Fibroblast of villous mesenchyme (primary cell): ENCODE data around the gene PHLDA2. TPM values are rescaled to one million over a fixed set of nuclear protein-coding genes. Genes with fewer than 3 reads are reported as not detected.

ENCODE experiments used
- DNase-seq: peaks from one replicate; pipeline ENCODE4 v3.0.0-alpha.2; 2010; ENCODE audit warnings: low read depth
- H3K4me3 ChIP-seq: 2 replicates; pipeline ENCODE4 v1.5.1; 2011; ENCODE audit warnings: low read depth, mild to moderate bottlenecking, low read length
- total RNA-seq: library from RNA; depleted of rRNA; stranded (reverse); fragments of >200 nt; gene quantifications from 2 replicates; pipeline ENCODE4 v1.2.3, GENCODE V29; 2012
- TF ChIP-seq, protein P1 (sequence below): IDR thresholded peaks from 2 replicates; pipeline ENCODE4 v1.5.1; 2012; ENCODE audit warnings: low read depth, mild to moderate bottlenecking, low read length; ENCODE audit not compliant: insufficient read depth

PHLDA2 gene
- total RNA-seq, 1 donor, result 7.3 TPM

DNA sequence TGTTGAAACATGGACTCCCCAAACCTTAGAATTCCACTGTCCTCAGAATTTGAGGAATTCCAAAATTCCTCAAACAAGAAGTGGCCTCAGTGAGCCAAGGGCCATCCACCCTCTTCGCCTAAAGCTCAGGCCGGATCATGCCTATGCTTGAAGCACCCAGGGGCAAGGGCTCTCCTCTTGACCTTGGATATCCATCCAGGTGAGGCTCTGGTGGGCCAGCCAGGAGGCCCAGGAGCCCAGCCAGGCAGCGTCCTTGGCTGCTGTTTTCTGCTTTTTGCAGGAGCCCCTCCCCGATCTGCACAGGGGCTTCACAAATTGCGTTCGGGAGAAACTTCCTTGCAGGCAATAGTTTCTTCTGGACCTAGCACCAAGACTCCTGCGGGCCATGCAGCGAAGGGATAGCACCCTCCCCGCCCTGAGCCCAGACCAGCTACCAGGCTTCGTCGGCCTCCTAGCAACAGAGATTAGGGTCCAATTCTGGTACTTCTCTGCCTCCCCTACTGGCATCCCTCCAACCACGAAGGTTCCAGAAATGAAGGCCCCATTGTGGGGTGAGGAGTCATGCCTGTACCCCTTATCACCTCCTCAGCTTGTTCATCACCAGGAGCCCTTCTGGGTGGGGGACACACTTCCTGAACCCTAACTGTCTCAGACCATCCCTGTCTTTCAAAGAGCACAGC lies 2.0 kb downstream of the PHLDA2 start:
- no peak for DNase-seq
- TF ChIP-seq, protein P1, sequence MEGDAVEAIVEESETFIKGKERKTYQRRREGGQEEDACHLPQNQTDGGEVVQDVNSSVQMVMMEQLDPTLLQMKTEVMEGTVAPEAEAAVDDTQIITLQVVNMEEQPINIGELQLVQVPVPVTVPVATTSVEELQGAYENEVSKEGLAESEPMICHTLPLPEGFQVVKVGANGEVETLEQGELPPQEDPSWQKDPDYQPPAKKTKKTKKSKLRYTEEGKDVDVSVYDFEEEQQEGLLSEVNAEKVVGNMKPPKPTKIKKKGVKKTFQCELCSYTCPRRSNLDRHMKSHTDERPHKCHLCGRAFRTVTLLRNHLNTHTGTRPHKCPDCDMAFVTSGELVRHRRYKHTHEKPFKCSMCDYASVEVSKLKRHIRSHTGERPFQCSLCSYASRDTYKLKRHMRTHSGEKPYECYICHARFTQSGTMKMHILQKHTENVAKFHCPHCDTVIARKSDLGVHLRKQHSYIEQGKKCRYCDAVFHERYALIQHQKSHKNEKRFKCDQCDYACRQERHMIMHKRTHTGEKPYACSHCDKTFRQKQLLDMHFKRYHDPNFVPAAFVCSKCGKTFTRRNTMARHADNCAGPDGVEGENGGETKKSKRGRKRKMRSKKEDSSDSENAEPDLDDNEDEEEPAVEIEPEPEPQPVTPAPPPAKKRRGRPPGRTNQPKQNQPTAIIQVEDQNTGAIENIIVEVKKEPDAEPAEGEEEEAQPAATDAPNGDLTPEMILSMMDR, result no peak
- peak overlapping the region; percentile 79 for H3K4me3 ChIP-seq

DNA sequence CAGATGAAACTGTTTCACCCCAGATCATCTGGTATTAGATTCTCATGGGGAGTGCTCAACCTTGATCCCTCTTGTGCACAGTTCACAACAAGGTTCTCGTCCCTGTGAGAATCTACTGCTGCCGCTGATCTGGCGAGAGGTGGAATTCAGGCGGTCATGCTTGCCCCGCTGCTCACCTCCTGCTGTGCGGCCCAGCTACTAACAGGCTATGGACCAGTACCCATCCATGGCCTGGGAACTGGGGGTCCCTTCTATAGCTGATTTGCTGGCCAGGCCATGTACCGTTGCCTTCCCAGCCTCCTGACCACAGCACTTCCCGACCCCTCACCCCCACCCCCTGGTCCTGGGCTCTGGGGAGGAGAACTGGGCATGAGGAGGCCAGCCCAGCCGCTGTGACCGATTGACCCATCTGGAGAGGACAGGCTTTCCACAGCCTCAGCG lies 2.6 kb downstream of the PHLDA2 start:
- DNase-seq, result no peak
- H3K4me3 ChIP-seq, result no peak overlapping the region
- TF ChIP-seq, protein P1, result no peak

DNA sequence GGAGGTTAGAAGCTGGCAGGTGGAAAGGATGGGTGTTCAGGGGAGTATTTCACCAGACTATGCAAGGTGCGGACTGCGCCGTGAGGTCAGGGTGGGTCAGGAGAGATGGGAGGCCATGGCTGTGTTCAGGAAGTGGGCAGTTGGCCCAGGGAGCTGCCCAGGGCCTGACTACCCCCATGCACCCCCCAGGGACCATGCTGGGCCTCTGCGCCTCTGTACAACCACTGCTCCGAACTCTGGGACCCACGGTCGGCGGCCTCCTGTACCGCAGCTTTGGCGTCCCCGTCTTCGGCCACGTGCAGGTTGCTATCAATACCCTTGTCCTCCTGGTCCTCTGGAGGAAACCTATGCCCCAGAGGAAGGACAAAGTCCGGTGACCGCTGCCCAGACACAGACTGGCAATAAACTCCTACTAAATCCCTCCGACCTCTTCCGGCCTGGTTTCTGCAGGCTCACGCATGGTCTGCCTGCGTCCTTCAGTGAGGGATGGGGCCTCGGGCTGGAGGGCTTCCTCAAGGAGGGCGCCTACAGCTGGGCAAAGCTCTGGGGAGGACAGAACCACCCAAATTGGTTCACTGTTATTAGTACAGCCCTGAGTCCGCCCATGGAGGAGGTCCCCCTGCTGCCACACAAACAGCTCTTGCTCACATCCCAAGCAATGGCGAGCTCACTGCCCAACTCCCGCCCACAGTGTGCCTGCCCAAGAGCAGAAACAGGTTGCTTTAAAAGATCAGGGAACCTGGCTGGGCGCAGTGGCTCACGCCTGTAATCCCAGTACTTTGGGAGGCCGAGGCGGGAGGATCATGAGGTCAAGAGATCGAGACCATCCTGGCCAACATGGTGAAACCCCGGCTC lies 4.2 kb downstream of the PHLDA2 start:
- DNase-seq, result no peak

DNA sequence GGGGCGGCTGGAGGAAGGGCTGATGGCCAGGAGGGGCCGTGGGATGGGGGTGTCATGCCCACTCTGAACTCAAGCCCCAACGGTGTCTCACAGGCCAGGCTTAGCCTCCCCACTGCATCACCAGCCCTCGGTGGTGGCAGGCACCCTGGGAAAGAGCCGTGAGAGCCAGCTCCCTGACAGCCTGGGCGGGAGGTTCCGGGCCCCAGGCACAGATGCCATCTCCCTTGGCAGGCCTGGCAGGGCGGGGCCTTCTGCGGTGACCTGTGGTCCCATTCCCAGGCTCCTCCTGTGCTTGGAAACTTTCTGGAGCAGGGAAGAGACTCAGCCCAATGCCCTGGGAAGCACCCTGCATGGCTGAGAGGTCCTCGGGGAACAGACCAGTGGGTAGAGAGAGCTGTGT lies 4.8 kb downstream of the PHLDA2 start:
- TF ChIP-seq, protein P1, result no peak

More for the DNA sequence above, 4.2 kb downstream of the PHLDA2 start:
- H3K4me3 ChIP-seq, result no peak overlapping the region
- TF ChIP-seq, protein P1, result no peak

DNA sequence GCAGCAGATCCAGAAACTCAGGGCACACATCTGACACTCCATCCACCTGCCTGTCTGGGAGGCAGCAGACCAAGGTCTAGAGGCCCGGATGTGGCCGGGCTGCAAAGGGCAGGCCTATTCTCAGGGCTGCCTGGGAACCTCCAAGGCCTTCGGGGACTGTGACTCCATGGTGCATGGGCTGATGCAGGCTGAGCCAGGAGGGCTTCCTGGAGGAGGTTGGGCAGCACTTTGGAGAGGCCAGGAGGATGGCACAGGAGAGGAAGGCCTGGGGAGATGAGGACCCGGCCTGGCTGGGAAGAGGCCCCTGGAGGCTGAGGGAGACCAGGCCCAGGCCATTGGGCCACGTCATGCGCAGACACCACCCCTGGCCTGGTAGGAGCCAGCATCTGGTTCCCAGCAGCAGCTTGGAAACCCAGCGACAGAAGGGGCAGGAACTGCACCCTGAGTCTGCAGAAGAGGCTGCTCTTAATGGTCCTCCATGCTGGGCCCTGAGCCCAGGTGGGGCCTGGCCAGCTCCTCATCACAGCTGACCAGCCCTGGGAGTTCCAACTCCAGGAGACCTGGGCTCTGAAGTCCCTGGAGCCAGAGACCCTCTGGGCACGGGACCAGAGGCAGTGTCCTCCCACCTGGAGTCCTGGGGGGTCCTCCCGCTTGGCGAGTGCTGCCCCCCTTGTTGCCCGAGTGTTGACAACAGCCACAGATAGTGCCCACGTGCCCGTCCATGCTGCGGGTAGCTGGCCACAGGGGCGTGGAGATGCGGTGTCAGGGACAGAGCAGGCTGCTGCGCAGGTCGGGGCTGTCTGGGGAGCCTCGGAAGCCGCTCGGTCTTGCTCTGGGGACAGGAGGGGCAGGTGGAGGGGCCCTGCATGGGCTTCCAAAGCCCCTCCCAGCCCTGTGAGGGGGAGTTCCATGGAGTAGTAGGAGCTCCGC lies 5.5 kb downstream of the PHLDA2 start:
- DNase-seq, result no peak
- TF ChIP-seq, protein P1, result no peak
- no peak overlapping the region for H3K4me3 ChIP-seq

More for the DNA sequence above, 4.8 kb downstream of the PHLDA2 start:
- no peak overlapping the region for H3K4me3 ChIP-seq
- no peak for DNase-seq

DNA sequence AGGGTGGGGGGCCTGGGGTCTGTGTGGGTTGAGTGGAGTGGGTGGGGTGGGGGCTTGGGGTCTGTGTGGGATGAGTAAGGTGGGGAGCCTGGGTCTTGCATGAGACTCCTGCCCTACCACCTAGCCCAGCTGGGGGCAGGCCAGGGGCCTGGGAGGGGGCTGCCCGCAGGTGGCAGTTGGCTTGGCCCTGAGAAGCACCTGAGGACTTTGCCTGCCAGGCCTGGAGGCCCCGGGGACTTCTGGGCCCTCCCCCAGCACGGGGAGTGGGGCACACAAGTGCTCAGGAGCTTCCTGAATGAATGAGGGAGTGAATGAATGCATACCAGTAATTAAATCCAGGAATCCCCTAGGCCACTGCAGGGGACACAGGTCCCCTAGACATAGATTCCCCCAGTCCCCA lies 6.6 kb downstream of the PHLDA2 start:
- TF ChIP-seq, protein P1, result no peak
- H3K4me3 ChIP-seq, result no peak overlapping the region
- DNase-seq, result no peak
